ENCODE data around the gene MYO9B.
"Not testable (repeated sequence)": the region's sequence is repeated elsewhere in the genome, so short reads cannot be mapped to it uniquely, and the experiment has no call there.

The MYO9B gene

GRCh38 chr19:17114414-17114831, 38.8 kb downstream of the MYO9B start:
- no peak for FAIRE-seq

- FAIRE-seq: no peak
These were observed 41.6 kb downstream of the MYO9B start for GRCh38 chr19:17116996-17117702.

DNA sequence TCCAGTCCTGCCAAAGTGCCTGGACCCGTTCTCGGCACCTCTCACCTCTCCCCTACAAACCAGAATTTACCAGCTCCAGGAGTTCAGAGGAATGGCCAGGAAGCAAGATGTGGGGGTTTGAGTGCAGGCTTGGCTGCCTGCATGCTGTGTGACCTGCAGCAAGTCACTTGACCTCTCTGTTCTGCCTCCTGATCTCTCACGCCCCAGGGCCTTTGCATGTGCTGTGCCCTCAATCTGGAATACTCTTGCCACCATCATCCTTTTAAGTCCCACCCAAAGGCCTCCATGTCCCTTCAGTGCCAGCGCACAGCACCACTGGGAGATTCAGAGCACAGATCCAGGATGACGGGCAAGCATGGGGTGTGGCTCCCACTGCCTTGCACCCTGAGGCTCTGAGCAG, 43.4 kb downstream of the MYO9B start:
- FAIRE-seq: no peak

DNA sequence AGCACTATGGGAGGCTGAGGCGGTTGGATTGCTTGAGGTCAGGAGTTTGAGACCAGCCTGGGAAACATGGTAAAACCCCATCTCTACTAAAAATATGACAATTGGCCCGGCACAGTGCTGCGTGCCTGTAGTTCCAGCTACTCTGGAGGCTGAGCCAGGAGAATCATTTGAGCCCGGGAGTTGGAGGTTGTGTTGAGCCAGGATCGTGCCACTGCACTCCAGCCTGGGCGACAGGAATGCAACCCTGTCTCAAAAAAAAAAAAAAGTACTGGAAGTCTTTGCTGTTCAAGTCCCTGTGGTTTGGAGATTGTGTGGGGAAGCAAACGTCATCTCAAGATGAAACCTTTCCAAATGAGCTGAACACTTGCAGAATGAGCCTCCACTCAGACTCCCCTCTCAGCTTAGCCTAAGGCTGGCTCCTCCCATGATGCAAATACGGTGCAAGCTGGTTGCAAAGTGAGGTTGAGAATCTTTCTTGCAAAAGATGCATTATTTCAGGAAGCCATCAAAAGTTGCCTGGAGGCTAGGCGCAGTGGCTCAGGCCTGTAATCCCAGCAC, 46.2 kb downstream of the MYO9B start:
- no peak for FAIRE-seq

DNA sequence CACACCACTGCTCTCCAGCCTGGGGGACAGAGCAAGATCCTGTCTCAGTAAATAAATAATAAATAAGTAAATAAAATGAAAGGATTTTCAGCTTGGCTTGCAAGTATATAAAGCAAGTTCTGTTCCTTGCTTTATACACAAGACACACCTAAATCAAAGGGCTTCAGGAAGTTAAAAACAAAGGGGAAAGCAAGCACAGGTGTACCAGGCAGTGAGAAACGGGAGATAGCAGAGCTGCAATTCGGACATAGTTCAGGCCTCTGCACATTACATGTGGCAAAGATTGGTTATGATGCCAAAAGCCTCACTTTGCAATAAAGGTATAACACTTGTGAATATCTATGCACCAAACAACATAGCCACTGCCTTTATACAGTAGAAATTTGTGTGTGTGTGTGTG, 47.5 kb downstream of the MYO9B start:
- no peak for FAIRE-seq

- FAIRE-seq: no peak
These were observed 48.4 kb downstream of the MYO9B start for GRCh38 chr19:17124025-17124424.

- no peak for FAIRE-seq
These were observed 49.6 kb downstream of the MYO9B start for GRCh38 chr19:17125062-17125727.

DNA sequence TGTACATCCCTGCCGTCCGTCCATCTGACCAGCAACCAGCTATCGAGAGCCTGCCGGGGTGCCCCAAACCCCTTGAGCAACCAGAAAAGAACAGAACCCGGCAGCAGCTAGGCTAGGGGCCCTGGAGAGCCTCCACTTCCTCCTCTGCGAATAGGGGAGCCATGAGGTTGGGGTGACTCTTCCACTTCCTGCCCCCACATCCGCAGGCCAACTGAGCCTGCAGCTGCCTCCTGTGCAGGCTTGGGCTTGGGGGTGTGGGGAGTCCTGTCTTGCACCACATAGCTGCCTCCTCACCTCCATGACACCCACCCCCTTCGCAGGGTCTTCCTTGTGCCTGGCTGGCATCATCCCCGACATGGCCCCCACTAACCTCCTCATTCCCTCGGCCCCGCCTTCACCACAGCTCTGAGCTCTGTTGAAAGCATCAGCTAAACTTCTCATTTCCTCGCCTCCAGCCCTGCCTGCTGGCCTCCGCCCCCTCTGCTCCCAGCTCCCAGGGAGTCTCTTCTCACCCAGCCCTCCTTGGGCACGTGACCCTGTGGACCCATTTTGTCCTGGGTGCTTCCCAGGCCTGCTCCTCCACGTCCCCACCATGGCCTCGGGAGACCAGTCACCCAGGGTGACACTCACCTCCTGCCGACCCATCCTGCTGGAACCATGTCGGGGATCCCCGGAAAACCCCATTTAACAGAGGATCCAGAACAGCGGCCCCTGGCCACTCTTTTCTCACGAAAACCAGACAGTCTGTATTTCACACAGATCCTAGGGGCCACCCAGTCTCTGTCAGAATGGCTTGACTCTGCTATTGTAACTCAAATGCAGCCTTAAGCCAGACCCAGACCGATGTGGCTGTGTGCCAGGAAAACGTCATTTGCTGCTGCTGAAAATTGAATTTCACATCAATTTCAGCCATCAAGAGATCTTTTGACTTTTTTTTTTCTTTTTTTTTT, 50.4 kb downstream of the MYO9B start:
- no peak for FAIRE-seq

DNA sequence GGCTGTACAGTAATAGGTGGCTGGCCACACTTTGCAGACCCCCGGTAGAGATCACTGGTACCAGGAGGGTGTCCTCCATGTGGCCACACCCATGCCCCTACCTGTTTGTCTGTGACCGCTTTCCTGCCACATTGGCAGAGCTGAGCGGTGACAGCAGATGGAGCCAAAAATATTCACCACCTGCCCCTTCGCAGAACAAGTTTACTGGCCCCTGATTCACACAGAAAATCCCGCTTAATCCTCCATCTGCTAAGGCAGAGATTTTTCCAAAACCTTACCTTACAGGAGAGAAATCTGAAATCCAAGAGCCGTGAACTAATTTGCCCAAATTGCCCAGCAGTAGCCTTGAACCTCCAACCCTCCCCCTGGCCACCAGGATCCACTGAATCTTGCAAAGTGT, 52.1 kb downstream of the MYO9B start:
- FAIRE-seq: no peak

GRCh38 chr19:17128403-17128802, 52.8 kb downstream of the MYO9B start:
- no peak for FAIRE-seq

DNA sequence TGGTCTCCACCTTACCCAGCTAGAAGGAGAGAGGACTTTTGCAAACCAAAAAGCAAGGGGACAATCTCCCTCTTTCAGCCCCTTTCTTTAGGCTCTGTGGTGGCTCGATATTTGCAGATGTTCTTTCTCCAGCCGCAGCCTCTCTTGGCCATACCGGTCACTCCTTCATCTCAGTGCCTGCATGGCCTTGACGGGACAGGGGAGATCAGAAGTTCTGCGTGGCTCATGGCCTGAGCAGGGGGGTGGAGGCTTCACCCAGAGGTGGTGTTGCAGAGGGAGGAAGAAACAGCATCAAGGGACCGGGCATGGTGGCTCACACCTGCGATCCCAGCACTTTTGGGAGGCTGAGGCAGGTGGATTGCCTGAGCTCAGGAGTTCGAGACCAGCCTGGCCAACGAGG, 53.2 kb downstream of the MYO9B start:
- no peak for FAIRE-seq

DNA sequence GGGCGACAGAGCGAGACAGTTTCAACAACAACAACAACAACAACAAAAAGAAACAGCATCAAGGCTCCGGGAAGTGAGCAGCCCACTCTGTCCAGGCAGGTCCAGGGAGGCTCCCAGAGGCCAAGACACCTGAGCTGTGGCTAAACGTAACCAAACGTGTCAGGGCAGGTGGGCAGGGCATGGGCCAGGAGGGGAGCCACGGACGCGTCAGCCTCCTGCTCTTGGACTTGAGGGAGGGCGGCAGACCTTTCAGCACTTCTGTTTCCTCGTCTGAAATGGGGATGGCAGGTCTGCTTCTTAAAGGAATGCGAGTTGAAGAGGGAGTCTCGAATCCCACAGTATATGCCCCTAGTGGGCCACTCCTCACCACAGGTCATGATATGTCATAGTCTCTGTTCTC, 53.8 kb downstream of the MYO9B start:
- no peak for FAIRE-seq

DNA sequence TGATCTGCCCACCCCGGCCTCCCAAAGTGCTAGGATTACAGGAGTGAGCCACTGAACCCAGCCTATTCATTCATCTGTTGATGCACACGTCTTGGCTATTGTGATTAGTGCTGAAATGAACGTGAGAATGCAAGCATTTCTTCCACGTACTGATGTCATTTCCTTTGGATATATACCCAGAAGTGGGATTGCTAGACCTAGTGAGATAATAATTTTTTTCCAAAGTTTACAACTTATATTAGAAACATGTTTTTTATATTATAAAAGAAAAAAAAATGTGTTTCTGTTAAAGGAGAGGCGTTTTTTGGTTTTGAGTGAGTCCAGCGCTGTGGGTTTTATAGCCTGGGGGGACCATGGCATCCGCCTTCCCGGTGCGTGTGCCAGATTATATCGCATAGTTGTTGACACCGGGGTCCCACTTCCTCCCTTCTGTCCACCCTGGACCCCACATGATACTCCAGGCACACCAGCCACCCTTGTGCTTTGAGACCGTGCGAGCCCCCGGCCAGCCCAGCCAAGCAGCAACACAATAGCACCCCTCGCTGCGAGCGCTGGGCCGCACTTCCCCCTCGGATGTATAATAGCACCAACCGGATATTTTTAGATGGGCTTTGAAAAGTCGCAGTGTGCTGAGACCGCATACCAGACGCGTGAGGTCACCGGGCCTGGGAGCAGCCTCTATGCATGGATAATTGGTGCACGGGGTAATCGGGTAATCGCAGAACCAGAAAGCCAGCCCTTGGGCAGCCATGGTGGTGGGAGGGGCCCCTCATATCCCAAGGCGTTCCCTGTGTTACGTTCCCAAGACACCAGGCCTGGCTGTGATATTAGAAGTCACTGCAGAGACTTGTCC, 59.6 kb downstream of the MYO9B start:
- no peak for FAIRE-seq

DNA sequence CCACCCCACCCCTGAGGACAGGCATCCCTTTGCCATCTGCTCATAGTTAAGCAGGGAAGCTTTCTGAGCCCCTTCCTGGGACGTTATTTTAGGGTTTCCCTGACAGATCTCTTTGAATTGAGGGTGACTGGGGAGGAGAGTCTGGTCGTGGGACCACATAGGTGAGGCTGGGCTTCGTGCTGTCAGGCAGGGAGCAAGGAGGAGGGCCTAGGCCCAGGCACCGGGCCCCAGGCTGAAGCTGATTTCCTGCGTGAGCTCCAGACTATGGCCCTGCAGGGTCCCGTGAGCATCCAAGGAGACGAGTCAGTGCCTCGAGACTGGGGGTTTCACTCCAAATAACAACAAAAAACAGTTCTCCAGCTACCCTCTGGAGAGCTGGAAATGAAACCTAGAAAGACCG, 60.4 kb downstream of the MYO9B start:
- FAIRE-seq: no peak

DNA sequence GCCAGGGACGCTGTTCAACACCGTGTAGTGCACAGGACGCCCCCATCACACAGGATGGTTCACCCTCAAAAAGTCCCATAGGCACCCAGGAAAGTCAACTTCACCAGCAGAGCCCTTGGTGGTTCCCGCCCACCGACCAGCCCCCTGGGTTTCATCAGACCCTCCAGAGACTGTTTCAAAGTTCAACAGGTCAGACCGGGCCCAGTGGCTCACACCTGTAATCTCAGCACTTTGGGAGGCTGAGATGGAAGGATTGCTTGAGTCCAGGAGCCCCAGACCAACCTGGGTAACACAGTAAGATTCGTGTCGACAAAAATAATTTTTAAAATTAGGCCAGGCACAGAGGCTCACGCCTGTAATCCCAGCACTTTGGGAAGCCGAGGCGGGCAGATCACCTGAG, 61.0 kb downstream of the MYO9B start:
- FAIRE-seq: no peak

- no peak for FAIRE-seq
These were observed 61.8 kb downstream of the MYO9B start for GRCh38 chr19:17137417-17137816.

GRCh38 chr19:17138052-17138846, 62.7 kb downstream of the MYO9B start:
- not testable (repeated sequence) for FAIRE-seq

DNA sequence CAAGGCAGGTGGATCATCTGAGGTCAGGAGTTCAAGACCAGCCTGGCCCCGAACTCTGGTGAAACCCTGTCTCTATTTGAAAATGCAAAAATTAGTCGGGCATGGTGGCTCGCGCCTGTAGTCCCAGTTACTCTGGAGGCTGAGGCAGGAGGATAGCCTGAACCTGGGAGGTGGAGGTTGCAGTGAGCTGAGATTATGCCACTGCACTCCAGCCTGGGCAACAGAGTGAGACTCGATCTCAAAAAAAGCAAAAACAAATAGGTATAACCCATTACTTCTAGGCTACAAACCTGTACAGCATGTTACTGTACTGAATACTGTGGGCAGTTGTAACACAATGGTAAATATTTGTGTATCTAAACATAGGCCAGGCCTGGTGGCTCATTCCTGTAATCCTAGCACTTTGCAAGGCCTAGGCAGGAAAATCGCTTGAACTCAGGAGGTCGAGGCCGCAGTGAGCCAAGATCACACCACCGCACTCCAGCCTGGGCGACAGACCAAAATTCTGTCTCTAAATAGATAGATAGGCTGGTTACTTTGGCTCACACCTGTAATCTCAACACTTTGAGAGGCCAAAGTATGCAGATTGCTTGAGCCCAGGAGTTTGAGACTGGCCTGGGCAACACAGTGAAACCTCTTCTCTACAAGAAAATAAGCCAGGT, 63.5 kb downstream of the MYO9B start:
- no peak for FAIRE-seq

DNA sequence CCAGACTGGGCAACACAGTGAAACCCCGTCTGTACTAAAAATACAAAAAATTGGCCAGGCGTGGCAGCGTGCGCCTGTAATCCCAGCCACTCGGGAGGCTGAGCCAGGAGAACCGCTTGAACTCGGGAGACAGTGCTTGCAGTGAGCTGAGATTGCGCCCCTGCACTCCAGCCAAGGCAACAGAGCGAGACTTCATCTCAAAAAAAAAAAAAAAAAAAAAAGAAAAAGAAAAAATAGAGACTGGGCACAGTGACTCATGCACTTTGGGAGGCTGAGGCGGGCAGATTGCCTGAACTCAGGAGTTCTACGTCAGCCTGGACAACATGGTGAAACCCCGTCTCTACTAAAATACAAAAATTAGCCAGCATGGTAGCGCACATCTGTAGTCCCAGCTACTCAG, 69.2 kb downstream of the MYO9B start:
- not testable (repeated sequence) for FAIRE-seq

DNA sequence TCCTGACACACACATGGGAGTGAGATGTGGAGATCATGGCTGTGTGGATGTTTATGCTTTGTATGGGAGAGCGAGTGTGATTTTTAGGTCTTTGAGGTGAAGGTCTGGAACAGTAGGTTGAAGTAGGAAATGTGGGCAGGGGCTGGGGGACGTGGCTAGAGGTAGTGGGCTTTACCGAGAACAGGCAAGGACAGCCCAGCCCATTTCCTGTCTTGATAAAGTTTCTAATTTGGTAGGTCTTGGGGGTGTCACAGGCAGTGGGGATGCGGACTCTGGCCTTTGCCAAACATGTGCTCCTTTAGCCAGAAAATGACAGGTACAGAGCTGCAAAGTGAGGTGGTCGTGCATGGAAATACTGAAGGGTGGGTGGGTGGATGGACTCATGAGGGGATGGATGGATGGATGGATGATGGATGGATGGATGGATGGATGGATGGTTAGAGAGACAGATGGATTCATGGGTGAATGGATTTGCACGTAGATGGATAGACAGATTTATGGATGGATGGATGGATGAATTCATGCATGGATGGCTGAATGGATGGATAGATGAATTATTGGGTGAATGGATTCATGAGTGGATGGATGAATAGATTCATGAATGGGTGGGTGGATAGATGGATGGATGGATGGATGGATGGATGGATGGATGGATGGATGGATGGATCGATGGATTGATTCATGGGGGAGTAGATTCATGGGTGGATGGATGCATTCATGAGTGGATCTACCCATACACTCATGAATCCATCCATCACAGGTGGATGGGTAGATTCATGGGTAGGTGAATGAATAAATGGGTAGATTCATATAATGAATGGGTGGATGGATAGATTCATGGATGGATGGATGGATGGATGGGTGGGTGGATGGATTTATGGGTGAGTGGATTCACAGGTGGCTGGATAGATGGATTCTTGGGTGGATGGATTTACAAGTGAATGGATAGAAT, 70.2 kb downstream of the MYO9B start:
- no peak for FAIRE-seq

Measured in TTC549 (cell line).